T-helper 1 cell (primary cell): Measurements from ENCODE around the gene MRPL18.
"Not testable (repeated sequence)": the region's sequence is repeated elsewhere in the genome, so short reads cannot be mapped to it uniquely, and the experiment has no call there.

Source experiments
- DNase-seq, 5 donors: peaks; one replicate each; pipeline ENCODE4 v3.0.0-alpha.2; 2012 to 2020

MRPL18 gene

DNA sequence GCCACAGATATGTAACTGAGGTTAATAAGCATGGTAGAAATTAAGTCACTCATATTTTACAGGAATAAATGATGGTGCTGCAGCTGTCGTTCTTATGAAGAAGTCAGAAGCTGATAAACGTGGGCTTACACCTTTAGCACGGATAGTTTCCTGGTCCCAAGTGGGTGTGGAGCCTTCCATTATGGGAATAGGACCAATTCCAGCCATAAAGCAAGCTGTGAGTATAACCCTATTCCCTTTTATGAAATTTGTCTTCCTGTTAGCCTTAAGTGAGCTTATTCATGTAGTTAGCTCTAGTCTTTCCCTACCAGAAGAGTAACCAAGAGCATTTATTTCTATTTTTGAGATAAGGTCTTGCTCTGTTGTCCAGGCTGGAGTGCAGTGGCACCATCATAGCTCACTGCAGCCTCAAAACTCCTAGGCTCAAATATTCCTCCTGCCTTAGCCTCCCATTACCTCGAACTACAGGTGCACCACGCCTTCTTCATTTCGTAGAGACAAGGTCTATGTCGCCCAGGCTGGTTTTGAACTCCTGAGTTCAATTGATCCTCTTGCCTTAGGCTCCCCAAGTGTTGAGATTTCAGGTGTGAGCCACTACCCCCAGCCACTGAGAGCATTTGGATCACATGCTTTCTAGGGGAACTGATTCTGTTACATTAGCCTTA, 12.9 kb upstream of the MRPL18 start:
- no peak for DNase-seq

DNA sequence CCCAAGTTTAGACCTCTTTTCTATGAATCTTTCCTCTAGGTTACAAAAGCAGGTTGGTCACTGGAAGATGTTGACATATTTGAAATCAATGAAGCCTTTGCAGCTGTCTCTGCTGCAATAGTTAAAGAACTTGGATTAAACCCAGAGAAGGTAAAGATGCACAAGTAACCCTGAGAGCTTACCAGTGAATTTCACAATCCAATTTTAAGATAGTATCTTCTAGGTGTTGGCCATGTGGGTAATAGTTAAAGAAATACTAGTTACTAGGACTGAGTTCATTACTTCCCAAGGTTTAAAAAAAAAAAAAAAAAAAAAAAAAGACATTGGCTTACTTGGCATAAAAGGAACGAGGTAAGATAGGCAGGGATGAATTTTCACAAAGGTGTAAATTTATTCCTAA, 12.1 kb upstream of the MRPL18 start:
- DNase-seq: no peak

GRCh38 chr6:159778542-159779103, 11.6 kb upstream of the MRPL18 start:
- no peak for DNase-seq

GRCh38 chr6:159788276-159788675, 2.0 kb upstream of the MRPL18 start:
- DNase-seq: peak in 1 of 5 donors; percentile 13

DNA sequence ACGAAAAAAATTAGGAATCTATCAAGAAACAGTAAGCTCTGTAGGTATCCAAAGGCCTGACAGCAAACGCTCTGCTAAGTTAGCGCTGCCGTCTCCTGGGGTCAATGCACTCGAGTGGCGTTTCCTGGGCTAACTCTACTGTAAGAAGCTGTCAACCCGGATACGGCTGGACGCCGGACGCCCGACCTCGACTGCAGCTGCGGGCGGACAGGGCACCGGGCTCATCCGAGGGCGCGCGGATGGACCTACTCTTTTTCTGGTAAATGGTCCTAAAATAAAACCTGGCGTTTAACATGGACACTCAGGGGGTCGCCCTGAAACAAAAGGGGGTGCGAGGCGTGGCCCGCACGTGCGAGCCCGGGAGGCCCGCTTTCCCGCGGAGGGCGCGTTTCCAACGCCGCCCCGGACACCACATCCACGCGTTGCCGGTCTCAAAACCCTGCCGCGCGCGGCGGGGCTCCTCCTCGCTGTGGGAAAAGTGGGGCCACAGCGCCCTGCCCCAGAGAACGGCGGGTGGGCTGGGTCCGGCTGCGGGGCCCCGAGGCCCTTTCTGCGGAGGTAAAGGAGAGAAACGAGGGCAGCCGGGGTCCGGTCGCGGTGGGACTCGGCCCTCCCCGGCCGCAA, 1.4 kb upstream of the MRPL18 start:
- peak in 4 of 5 donors; percentile 10 to 34 (median 22) for DNase-seq

DNA sequence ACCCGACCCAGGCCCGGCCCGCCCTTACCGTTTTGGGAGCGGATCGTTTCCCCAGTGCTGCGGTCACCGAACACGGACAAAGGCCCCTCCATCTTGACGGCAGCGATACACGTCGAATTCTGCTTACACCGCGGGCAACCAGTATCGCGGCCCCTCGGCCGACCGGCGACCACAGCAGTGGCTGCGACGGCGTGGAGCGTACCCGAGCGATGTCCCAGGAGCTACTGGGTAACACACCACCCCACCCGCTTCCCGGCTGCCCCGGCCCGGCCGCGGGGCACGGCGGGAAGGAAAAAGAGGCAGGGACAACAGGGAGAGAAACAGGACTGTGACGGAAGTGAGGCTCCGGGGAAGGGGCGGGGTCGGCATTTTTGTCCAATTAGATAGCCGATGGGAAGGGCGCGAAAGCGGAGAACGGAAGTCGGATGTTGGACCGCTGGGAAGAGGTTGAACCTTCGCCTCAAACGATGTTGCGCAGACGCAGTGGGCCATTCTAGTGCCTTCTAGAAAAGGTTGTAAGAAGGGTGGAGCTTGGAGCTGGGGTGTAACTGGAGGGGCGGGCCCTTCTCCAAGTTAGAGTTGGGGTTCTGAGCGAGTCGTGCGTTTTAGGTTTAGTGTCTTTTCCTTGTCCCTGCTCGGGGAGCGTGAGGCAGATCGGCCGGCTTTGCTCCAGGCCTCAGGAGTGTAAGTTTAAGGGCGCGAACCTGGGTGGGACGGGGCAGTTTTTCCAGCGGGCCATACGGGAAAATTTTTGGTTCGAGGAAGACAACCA, 704 bp upstream of the MRPL18 start, which contains the start of gene TCP1:
TSS of gene TCP1 (minus strand) at position 226 of the 772 bp plus-strand sequence. CDS start at position 92, 134 bp downstream.
- peak; percentile 97 to 100 (median 99) for DNase-seq

GRCh38 chr6:159790956-159791598, 810 bp downstream of the MRPL18 start:
- peak in 3 of 5 donors; percentile 10 to 20 (median 19) for DNase-seq

DNA sequence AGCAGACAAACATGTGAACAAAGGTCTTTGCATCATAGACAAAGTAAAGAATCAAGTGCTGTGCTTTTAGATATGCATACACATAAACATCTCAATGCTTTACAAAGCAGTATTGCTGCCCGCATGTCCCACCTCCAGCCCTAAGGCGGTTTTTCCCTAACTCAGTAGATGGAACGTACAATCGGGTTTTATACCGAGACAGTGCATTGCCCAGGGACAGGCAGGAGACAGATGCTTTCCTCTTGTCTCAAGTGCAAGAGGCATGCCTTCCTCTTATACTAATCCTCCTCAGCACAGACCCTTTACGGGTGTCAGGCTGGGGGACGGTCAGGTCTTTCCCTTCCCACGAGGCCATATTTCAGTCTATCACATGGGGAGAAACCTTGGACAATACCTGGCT, 4.7 kb downstream of the MRPL18 start:
- DNase-seq: not testable (repeated sequence)

- no peak for DNase-seq
These were observed 7.3 kb downstream of the MRPL18 start for GRCh38 chr6:159797554-159797953.

DNA sequence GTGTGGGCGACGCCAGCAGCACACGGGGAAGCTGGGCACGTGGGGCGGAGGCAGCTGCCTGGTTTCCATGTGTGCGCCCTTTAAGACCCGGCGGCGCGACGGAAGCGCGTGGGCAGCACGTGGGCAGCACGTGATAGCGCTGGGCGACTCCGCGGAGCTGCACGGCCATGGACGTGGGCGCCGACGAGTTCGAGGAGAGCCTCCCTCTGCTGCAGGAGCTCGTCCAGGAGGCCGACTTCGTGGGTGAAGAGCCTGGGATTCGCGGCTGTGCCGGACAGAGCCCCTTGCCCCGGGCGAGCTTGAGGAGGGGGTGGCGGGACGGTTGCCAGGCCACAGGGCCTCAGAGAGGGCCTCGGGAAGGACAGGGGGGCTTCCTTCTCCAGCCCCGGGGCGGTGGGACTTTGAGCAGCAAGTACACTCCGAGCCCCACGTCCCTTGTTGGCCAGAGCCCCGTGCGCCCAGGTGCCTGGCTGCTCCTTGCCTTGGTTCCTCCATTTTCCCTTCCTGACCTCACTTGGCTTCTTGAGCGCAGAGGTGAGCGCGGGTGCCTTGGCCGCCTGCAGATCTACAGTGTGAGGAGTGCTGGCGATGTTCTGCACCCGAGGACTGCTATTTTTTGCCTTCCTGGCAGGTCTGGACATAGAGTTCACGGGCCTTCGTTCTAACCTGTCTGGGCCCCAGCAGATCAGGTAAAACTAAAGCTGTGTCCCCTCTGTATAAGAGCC, 10.0 kb downstream of the MRPL18 start, which contains the start of gene PNLDC1:
TSS of gene PNLDC1 (plus strand) at position 136 of the 725 bp plus-strand sequence. CDS start at position 168, 32 bp downstream.
- DNase-seq: no peak

DNA sequence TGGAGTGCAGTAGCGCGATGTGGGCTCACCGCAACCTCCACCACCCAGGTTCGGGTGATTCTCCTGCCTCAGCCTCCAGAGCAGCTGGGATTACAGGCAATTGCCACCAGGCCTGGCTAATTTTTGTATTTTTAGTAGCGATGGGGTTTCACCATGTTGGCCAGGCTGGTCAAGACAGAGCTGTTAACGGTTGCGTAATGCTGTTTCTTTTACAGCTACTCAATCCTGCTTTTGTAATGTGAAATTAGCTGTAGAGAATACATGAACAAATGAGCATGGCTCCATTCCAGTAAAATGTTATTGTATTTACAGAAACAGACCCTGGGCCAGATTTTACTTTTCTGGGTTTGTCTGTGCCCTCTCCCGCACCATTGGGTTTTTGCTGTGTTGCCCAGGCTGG, 11.7 kb downstream of the MRPL18 start:
- DNase-seq: no peak

- DNase-seq: no peak
These were observed 14.2 kb downstream of the MRPL18 start for GRCh38 chr6:159804504-159804903.

DNA sequence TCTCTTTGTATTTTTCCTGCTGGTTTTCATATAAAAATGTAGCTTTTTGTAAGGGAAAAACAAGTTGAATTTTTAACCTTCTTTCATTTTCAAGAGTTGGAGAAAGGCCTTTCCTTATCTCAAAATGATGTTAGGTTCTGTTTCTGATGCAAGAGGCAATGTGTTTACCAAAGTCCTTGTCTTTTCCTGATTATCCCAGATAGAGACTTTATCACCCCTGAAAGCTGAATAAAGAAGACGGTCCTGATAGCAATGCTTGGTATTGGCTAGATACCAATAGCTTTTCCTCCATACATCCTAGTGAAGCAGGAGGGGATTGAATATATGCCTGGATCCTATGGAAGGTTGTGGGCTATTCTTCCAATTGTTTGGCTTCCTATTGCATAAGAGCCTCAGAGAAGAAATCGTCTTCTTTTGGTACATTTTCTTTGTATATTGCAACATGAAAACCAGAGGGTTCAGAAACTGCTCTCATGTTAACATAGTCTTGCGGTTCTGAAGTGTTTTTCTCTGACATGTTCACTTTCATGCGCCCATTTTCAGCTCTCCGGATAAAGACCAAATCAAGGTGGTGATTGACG, 15.3 kb downstream of the MRPL18 start:
- DNase-seq: no peak

DNA sequence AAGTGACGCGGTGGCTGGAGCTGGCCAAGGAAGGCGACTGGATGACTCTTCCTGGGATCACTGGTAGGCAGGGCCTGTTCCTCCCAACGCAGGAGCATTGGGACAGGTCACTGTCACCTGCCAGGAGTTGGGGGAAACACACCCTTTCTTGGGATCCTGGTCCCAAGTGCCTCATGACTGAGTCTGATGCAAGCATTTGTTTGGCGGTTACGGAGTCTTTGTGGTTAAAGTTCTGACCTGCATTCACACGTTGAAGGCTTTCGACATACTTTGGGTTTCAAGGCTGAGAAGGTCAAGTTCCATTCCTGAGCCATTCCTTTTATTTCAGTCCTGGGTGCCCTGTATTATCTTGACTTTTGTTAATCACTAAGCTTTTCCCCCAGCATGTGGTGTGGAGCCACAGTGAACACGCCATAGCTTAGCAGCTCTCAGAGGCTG, 15.8 kb downstream of the MRPL18 start:
- DNase-seq: no peak

GRCh38 chr6:159807150-159807858, 17.0 kb downstream of the MRPL18 start:
- no peak for DNase-seq

DNA sequence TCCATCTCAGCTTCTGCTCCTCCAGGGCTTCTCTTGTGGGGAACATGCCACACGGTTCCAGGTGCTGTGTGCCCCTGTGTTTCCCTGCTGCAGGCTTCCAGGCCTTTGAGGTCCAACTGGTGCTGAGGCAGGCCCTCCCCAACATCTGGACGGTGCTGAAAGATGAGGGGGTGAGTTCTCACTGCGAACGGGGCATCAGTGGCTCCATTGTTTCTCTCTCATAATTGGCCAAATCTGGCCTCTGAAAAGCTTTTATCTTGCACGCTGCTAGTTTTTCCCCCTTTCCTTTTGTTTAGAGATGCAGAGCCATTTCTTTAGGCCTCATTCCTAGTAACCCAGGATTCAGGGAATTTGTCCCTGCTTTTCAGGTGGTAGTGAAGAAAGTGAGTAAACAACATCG, 18.4 kb downstream of the MRPL18 start:
- no peak for DNase-seq

GRCh38 chr6:159809149-159809548, 18.9 kb downstream of the MRPL18 start:
- no peak for DNase-seq

DNA sequence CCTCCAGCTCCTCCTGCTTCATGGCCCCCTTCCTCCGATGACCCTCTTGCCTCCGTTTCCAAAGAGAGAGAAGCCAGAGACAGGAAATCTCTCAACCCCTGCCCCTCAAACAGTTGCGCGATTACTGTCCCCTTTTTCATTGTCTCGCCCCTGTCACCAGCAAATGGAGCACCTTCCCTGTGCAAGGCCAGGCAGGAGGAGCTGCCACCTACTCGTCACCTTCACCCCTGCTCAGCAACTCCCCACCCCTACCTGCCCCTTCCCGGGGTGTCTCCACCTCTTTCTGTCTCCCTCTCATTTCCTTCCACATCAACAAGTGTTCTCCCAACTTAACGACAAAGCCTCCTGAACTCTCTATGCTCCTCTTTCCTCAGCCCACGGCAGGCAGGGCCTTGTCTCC, 23.5 kb downstream of the MRPL18 start:
- no peak for DNase-seq

DNA sequence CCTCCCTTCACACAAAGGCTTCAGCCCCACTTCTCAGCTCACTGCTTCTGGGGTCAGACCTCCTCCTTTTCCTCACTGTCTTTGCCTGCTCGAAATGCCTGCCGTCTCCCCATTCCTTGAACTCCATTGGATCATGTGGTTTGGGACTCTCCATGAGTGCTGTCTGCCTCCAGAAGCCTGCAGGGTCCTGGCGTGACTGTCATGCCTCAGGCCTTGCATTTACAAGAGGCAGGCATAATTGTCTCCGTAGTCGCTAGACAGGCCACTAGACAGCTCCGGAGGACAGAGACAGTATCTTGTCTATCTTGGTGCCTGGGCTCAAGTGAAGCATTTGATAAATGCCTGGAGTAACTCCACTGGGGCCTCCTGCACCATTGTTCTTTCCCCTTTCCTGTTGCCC, 25.1 kb downstream of the MRPL18 start:
- DNase-seq: no peak

GRCh38 chr6:159816775-159817174, 26.5 kb downstream of the MRPL18 start:
- DNase-seq: not testable (repeated sequence)
